Midbrain (tissue), 1 donor: ENCODE measurements around the gene PDGFC.

Source experiments
- DNase-seq: peaks from one replicate; lab custom pipeline; 2025; lab: John Stamatoyannopoulos, UW

PDGFC gene

GRCh38 chr4:156782491-156782890 is 189.1 kb downstream of the PDGFC start:
- no peak for DNase-seq

DNA sequence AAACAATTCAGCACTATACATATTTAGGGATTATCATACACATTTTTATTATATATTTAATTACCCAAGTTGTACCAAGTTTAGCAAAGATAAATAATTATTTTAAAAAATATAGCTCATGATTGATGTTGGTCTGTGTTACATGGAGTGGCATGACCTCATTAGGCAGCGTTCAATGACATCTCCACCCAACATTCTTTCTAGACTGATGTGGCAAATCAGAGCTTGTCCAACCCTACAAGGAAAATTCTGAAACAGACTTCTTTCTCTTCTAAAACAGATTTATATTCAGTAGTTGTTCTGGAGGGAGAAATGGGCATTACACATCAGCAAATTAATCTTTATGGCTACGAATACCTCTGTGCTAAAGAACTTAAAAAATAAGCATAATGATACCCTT is 189.7 kb downstream of the PDGFC start:
- no peak for DNase-seq

- no peak for DNase-seq
Measured at GRCh38 chr4:156779774-156780173, 191.8 kb downstream of the PDGFC start.

- DNase-seq = no peak
Measured at GRCh38 chr4:156779042-156779441, 192.6 kb downstream of the PDGFC start.

DNA sequence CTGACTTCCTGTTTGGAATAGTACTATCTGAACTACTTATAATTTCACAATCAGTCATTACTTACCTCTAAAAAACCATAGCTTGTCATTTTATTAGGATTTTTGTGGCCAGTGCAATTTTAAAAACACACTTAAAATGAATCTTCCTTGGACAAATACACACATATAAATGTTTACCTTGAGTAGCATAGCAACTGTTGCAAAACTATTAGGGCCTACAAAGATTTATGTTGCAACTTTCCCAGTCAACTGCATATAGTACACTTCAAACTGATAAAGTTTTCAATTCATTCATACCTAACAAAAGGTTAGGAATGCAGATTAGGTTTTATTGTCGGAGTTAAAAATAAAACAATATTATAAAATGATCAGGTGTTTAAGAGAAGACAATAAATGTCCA is 193.0 kb downstream of the PDGFC start:
- DNase-seq = no peak

DNA sequence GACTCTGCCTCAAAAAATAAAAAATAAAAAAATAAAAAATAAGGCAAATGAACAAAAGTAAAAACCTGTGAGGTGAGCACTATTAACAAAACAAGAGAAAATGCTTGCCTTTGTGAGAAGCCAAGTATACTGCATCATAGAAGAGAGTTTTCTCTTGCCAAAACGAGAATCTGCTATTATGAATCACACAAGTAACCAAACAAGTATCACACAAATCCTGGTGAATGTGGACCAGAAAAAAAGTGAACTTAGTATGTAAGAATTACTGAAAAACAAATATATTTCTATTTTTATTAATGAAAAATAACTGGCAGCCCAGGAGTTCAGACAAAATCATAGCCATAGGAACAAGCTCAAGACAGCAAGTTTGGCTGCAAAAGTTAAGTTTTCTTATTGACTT is 193.5 kb downstream of the PDGFC start:
- no peak for DNase-seq

GRCh38 chr4:156775813-156776212 is 195.8 kb downstream of the PDGFC start:
- peak; percentile 25 for DNase-seq

DNA sequence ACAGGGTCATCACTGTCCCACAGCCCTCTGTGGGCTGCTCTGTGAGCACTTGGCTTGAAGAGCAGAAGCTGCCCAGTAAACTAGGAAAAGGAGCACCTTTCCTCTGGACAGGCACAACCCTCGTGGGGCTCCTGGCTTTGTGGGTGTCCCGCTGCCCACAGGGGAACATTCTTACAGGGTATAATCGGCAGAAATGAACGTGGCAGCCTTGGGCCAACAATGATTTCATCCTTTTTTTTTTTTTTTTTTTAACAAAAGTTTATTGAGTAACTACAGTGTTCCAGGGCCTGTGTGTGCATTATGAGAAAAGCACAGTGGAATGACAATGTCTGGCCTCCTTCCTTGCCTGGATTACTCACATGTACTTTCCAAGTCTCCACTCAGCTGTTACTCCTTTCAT is 197.2 kb downstream of the PDGFC start:
- no peak for DNase-seq

- no peak for DNase-seq
Measured at GRCh38 chr4:156773648-156774357, 197.8 kb downstream of the PDGFC start.

- DNase-seq = peak; percentile 60
Measured at GRCh38 chr4:156771171-156771837, 200.3 kb downstream of the PDGFC start.

DNA sequence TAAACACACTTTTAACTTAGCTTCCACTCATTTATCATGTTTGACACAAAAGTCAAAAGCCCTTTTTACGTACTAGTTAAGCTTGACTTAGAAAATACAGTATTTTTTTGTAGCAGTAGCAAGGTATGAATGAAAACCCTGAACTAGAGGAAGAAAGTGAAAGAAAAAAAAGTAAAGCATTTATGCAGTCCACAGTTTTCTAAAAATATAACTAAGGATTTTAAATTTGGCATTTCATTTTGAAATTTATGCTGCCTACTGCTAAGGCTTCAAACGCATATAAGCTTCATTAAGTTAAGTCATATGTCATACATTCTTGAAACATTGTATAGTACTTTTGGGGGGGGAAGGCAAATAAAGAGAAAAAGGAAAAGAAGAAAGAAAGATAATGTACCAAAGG is 201.5 kb downstream of the PDGFC start:
- no peak for DNase-seq

GRCh38 chr4:156767911-156768415 is 203.6 kb downstream of the PDGFC start:
- peak; percentile 33 for DNase-seq

GRCh38 chr4:156766846-156767245 is 204.8 kb downstream of the PDGFC start:
- DNase-seq = no peak

GRCh38 chr4:156765277-156765676 is 206.3 kb downstream of the PDGFC start:
- DNase-seq = no peak

- no peak for DNase-seq
Measured at GRCh38 chr4:156764846-156765245, 206.8 kb downstream of the PDGFC start.

- DNase-seq = no peak
Measured at GRCh38 chr4:156764145-156764544, 207.5 kb downstream of the PDGFC start.

DNA sequence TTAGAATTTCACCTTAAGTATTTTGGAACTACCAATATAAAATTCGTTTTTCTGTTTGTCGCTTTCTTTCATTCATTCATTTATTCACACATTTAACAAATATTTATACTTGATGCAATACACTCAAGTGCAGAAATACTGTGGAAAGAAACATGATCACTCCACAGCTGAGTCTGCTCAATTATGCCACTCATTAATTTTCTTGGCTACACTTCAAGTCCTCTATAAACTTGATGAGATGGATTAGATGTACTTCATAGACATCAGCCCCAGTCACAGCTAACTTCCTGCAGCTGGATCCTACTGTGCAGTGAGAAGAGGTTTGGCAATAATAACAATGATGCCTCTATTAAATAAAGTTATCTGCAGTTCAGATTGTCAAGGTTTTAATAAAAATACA is 208.1 kb downstream of the PDGFC start:
- no peak for DNase-seq

DNA sequence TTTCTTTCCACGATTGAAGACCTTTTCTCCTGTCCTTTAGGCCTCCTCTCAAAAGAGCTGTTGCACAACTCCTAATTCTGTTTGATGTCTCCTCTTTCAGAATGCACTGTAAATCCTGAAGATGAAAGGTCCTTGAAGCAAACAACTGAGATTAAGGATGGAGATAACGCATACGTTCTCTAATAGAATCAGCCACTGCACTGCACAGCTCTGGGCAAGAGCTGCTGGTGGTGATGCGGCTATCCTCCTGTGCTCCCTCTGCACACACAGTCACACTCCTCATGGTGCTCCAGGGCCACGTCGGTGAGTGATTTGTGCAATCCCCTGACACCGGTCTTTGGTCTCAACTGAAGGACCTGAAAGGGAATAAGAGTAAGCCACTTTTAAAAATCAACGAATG is 208.7 kb downstream of the PDGFC start:
- DNase-seq = no peak

- no peak for DNase-seq
Measured at GRCh38 chr4:156756118-156756517, 215.5 kb downstream of the PDGFC start.

DNA sequence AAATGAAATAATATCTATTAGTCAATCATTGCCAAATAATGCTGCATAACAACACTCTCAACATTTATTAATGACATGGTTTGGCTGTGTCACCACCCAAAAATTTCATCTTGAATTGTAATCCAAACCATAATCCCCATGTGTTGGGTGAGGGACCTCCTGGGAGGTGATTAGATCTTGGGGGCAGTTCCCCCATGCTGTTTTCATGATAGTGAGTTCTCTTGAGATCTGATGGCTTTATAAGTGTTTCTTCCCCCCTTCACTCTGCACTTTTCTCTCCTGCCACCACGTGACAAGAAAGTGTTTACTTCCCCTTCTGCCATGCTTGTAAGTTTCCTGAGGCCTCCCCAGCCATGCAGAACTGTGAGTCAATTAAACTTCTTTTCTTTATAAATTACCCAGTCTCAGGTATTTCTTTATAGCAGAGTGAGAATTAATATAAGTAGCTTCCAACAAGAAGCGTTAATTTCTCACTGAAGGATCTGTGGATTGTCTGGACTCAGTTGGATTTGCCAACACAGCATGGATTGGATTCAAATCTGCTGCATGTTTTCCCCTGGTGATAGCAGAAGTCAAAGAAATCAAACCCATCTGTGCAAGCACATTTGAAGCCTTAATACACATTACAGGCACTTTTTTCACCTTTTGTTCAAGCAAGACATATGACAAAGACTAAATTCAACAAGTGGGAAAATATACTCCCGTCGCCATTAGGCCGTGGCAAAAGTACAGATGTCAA is 216.6 kb downstream of the PDGFC start:
- no peak for DNase-seq

DNA sequence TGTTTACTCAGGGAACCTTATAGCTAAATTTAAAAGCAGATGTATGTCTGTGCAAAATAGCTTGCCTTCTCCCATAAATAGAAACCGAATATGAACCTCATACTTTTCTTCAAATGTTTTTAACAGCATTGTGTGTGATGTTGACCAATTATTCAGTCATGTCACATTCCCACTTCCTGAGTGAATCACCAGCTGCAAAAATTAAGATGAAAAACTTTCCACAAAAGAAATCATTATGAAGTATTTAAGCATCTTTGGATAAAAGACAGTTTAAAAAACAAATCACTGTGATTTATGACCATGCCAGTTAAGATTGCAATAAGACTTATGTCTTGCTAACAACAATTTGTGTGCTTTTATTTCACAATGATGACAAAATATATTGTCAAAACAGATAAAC is 220.1 kb downstream of the PDGFC start:
- no peak for DNase-seq

DNA sequence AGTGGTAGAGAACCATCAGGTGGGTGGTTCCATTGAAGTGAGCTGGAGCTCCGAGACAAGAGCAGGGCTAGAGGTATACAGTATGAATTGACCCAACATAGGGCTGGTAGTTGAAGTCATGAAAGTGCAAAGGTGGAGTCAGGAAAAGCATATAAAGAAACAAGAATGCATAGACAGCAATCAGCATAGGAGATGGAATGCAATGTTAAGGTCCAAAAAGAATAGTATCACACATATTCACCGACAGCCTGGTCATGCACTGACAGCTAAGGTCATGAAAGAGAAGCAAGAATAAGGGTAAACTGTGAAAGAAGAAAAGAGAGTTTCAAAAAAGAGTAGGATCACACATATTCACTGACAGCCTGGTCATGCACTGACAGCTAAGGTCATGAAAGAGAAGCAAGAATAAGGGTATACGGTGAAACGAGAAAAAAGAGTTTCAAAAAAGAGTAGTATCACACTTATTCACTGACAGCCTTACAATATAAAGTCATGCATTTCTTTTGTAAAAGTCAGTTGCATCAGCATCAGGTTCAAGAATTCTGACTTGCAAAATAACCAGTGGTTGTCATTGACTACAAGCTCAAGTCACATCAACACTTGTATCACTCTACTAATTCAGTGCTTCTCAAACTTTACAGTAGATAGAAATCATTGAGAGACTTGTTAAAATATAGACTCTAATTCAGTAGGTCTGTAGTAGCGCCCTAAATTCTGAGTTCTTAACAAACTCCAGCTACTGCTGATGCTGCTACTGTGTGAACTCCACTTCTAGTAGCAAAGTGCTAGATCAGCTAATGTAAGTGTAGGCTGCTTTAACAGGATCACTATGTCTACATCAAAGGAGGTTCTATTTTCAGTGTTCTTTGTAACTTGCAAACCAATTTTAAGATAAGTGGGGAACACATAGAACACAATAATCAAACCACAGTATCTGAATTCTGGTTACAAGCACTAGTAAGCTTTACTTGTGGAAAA is 221.9 kb downstream of the PDGFC start:
- DNase-seq = no peak
